Mononuclear cell (primary cell): Measurements from ENCODE around the gene STOM. TPM values are rescaled to one million over a fixed set of nuclear protein-coding genes. Genes with fewer than 3 reads are reported as not detected.

ENCODE experiments used
- H3K27me3 ChIP-seq: 2 replicates; pipeline ENCODE4 v1.6.0; 2011; ENCODE audit warnings: low read length, control low read depth; ENCODE audit not compliant: insufficient read depth
- H3K4me1 ChIP-seq: 2 replicates; pipeline ENCODE4 v1.5.1; 2011; ENCODE audit warnings: mild to moderate bottlenecking, low read length, control low read depth; ENCODE audit not compliant: insufficient read depth
- H3K4me3 ChIP-seq: 2 replicates; pipeline ENCODE4 v1.5.1; 2011; ENCODE audit warnings: mild to moderate bottlenecking, low read length, moderate library complexity
- H3K9me3 ChIP-seq: 2 replicates; pipeline ENCODE4 v1.5.1; 2011; ENCODE audit warnings: low read depth, mild to moderate bottlenecking, control low read depth, low read length
- total RNA-seq: library from RNA; depleted of rRNA; stranded (reverse); fragments of >200 nt; gene quantifications from one replicate; pipeline ENCODE4 v1.2.3, GENCODE V29; 2012

STOM gene
- total RNA-seq, 1 donor: 82.3 TPM

DNA sequence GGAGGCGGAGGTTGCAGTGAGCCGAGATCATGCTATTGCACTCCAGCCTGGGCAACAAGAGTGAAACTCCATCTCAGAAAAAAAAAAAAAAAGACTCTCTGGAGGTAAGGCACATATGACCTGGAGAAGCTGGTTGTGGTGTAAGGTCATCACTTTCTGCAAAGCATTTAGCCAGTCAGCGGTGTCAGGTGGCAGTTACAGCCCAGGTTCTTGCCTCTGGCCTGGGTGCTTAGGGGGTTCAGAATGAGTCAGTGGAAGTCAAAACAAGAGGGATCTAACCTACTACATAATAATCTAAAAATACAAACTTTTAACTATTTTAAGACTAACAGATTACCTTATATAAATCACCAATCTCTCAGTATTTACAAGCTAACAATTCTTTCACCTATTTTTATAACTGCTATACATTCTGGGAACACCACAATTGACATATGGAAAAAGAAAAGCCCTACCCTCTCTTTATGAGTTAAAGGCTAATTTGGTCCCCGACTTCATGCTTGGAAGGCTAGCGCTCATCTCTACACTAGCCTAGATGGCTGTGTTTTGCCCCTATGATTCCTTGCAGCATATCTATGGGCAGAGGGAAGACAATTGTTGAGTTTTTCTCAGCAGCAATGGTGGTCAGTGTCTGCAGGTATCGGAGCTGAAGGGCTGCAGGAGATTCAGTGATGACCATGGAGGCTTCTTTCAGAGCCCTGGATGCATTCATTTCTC is 29.2 kb downstream of the STOM start:
- Histone ChIP-seq H3K27me3 (no peaks in the 10 kb centered on the region), H3K4me3 (no peak overlapping the region), H3K9me3 (no peaks in the 10 kb centered on the region), H3K4me1 (no peaks in the 10 kb centered on the region)

DNA sequence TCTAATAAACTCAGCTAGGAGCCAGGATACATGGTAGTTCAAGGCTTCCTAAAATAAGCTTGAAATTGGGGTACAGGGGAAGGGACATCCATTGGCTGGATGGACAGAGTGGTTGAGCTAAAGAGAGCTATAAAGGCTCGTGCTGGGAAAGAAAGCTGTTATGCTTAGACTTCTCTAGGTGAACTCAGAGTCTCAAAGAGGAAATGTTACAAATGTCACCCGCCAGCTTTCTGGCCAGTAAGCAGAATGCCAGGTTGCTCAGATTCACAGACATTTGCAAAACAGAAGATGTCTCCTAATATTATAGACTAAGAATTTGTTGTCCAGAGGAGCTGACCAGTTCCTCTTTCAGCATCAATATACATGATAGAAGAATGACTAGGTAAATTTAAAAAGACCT is 30.6 kb downstream of the STOM start:
- Histone ChIP-seq H3K27me3 (no peaks in the 10 kb centered on the region), H3K4me3 (no peak overlapping the region), H3K4me1 (no peaks in the 10 kb centered on the region), H3K9me3 (no peaks in the 10 kb centered on the region)

DNA sequence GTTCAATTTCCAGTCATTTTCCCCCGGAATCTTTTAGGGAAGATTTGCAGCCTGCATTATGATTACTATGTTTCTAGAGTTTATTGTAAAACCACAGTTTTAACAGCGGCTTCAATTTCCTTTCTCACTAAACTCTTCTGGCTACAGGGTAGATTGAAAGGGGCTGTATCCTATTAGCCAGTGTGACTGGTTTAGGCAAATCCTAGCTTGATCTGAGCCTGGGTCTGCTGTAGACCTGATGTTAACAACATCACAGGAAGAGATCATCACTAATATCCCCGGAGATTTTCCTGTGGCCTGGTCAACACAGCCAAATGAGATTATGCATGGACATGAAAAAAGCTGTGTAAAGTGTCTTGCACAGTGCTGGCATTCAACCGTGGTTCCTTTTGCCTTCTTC is 33.4 kb downstream of the STOM start:
- H3K4me3 ChIP-seq: no peak overlapping the region
- no peaks in the 10 kb centered on the region for H3K9me3 ChIP-seq
- H3K4me1 ChIP-seq: no peaks in the 10 kb centered on the region
- H3K27me3 ChIP-seq: no peaks in the 10 kb centered on the region

DNA sequence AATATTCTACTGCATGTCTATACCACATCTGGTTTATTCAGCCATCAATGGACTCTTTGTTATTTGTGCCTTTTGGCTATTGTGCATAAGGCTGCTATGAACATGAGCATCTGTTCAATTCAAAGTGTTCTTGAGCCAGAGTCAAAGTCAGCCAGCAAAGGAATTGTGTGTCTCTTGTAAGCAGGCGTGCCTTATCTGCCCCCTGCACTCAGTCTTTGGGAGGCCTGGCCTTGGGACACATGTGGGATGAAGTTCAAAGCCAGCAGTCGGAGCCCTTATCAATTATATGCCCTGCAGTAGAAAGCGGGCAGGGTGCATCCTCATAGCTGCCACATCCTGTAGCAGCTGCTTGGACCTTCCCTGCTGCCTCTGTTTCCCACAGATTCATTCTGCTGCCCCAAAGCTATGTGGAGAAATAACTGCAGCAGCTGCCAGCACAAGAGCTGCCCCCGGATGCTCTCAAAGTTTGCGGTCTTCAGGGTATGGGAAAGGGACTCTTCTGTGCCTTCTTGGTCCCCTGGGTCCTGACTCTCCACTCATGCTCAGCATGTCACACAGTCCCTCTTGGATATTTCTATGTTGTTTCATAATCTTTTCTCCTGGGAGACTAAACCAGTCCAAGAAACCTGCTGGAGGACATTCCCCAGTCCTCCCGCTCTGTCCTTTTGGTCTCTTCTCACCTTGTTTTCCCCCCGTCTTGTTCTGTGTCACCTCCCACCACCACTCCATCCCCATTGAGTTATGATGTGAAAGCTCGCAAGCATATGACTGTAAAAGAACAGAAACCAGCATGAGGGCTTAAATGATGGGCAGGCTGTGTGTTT is 35.9 kb downstream of the STOM start:
- Histone ChIP-seq H3K4me1 (no peaks in the 10 kb centered on the region), H3K4me3 (no peak overlapping the region), H3K27me3 (no peaks in the 10 kb centered on the region), H3K9me3 (no peaks in the 10 kb centered on the region)

DNA sequence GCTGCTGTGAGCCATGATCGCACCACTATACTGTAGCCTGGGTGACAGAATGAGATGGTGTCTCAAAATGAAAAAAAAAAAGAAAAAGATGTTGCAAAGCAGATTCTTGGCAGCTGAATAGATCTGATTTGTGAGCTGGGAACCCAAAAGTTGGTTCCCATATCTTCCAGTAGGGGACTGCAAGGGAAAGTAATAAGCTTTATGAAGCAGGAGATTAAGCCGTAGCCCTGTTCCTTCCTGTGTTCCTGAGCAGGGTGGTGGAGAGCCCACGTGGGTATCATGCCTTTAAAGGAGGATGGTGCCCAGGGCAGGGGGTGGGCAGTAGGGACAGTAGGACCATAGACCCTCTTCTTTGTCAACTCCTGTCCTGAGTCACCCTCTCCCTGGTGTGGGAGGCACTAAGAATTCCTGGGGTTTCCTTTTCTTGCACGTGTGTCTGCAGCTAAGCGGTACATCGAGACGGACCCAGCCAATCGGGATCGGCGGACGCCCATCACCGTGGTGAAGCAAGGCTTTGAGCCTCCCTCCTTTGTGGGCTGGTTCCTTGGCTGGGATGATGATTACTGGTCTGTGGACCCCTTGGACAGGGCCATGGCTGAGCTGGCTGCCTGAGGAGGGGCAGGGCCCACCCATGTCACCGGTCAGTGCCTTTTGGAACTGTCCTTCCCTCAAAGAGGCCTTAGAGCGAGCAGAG is 37.9 kb downstream of the STOM start:
- Histone ChIP-seq H3K4me1 (no peaks in the 10 kb centered on the region), H3K27me3 (no peaks in the 10 kb centered on the region), H3K9me3 (no peaks in the 10 kb centered on the region), H3K4me3 (no peak overlapping the region)

DNA sequence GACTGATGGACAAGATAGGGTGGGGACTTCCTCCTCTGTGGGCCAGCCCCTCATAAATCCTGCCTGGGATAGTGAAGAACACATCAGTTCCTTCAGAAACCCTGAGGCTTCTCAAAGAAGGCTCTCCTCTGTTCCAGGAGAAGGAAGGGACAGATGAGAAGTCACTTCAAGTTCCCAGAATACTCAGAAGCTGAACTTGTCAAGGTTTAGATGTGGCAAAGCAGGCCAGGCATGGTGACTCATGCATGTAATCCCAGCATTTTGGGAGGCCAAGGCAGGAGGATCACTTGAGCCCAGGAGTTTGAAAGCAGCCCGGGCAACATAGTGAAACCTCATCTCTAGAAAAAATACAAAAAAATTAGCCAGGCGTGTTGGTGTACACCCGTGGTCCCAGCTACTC is 38.5 kb downstream of the STOM start:
- no peaks in the 10 kb centered on the region for H3K27me3 ChIP-seq
- no peaks in the 10 kb centered on the region for H3K4me1 ChIP-seq
- H3K9me3 ChIP-seq: no peaks in the 10 kb centered on the region
- H3K4me3 ChIP-seq: no peak overlapping the region

DNA sequence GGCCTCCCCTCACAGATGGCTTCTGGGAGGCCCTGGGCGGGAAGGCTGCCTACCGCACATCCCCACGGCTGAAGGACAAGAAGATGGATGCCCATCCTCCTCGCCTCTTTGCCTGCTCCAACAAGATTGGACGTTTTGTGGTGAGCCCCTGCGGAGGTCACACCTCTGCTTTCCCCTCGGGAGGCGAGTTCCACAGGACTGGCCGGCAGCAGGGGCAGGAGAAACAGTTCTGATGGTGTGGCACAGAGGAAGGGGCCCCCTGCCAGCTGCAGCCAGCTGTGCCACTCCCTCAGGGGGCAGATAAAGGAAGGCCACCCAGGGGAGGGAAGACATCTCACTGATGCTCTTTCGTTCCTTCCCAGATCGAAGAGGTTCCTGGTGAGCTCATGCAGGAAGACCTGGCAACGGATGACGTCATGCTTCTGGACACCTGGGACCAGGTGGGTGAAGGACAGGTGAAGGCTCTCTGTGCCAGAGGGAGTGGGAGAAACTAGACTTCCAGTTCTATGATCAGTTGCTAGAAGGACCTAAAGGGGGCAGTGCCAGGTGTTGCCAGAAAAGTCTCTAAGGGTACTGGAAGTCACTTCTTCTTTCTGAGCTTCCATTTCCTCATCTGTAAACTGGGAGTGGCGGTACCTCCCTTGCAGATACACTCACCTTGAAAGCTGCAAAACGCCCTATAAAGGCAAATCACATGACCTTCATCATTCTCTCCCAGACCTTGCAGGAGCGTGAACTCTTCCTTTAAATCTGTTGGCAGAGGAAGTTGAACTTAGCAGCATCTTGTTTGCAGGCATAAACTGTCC is 41.0 kb downstream of the STOM start:
- no peaks in the 10 kb centered on the region for H3K4me1 ChIP-seq
- H3K27me3 ChIP-seq: no peaks in the 10 kb centered on the region
- no peaks in the 10 kb centered on the region for H3K9me3 ChIP-seq
- H3K4me3 ChIP-seq: no peak overlapping the region

DNA sequence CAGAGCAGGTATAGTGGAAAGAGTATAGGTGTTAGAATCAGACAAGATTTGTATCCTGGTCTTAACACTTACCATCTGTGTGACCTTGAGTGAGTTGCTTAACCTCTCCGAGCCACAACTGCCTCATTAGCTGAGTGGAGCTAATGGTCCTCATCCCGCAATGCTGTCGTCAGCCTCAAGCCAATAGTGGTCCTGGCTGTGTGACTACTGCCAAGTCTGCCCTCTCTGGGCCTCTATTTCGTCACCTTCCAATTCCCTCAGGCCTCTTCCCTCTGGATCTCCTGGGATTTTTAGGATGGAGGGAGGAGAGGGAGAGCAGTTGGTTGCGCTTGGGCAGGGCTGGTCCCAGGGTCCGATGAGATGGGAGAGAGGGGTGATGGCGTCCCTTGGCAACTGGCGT is 41.6 kb downstream of the STOM start:
- Histone ChIP-seq H3K4me1 (no peaks in the 10 kb centered on the region), H3K9me3 (no peaks in the 10 kb centered on the region), H3K27me3 (no peaks in the 10 kb centered on the region), H3K4me3 (no peak overlapping the region)

DNA sequence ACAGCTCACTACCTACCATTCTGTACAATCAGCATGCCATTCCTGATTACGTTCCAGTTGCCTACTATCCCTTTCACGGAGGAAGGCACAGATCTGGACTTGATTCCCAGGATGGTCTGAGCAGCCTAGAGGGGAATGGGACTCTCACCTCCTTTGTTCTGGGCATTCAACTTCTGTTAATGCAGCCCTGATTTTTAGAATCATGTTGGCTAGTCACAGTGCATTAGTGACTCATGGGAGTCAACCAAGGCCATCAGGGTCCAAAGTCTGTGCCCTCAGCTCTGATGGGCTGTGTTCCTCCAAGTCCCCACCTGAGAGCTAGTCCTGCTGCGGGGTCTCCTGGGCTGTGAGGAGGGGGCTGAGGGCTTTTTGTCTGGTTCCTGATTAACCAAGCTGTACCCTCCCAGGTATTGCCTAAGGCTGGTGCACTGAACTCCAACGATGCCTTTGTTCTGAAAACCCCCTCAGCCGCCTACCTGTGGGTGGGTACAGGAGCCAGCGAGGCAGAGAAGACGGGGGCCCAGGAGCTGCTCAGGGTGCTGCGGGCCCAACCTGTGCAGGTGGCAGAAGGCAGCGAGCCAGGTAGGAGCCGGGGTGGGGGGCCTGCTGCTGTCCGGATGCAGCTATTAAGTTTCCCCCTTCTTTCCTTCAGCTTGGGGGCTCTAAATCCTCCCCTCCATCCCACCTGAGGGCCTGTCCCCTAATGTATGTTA is 43.0 kb downstream of the STOM start:
- peaks cover 7% of the 10 kb centered on the region for H3K4me1 ChIP-seq
- no peaks in the 10 kb centered on the region for H3K27me3 ChIP-seq
- H3K4me3 ChIP-seq: no peak overlapping the region
- H3K9me3 ChIP-seq: no peaks in the 10 kb centered on the region

DNA sequence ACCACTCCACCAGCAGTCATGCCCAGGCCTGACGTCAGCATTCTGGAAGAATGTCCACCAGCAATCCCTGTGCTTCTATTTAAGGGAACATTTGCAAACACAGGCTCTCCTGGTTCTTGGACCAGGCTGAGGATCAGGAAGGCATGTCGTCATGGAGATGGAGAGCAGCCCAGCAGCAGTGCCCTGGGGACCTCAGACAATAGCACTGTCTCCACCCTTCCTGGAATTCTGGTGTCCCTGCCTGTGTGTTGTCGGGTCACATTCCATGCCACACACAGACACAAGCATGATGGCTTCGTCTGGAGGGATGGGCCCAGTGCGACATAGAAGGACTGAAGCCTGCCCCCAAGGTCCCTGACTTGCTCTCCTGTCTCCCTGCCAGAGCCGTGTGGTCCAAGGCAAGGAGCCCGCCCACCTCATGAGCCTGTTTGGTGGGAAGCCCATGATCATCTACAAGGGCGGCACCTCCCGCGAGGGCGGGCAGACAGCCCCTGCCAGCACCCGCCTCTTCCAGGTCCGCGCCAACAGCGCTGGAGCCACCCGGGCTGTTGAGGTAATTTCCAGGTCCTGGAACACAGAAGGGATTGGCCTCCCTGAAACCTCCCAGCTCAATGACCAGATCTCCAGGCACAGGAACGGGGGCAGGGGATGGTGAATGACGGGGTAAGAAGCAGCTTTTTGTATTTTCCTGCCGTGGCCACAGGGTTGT is 43.8 kb downstream of the STOM start:
- no peaks in the 10 kb centered on the region for H3K27me3 ChIP-seq
- H3K4me3 ChIP-seq: no peak overlapping the region
- H3K9me3 ChIP-seq: no peaks in the 10 kb centered on the region
- peaks cover 9% of the 10 kb centered on the region for H3K4me1 ChIP-seq

DNA sequence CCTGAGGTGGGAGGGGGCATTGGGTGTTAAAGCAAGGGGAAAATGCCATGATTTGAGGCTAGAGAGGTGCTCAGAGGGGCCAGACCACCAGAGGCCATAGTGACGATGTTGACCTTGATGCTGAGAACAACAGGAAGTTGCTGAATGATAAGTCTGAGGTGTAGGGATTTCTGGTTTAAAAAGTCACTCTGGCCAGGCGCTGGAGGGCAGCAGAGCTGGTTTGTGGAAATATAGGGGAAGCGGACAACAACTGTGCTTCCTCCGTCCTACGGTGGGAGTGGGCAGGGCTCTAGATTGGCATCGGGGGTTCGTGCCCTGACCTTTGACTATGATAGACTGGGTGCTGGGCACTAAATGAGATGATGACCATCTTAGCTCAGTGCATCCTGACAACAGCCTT is 44.7 kb downstream of the STOM start:
- no peak overlapping the region for H3K4me3 ChIP-seq
- no peaks in the 10 kb centered on the region for H3K9me3 ChIP-seq
- H3K27me3 ChIP-seq: no peaks in the 10 kb centered on the region
- peaks cover 18% of the 10 kb centered on the region for H3K4me1 ChIP-seq

DNA sequence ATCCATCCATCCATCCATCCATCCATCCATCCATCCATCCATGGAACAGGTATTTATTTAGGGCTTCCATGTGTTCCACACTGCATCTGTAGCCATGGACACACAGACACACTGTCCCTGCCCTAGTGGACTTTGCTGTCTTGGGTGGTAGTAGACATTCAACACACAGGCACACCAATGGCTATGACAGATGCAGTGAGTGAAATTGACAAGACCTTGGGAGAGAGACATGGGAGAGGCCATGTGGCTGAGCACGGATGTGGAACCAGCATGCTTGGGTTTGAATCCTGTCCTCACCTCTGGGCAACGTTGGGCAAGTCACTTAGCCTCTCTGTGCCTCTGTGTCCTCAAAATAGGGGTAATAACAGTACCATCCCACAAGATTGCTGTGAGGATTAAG is 45.3 kb downstream of the STOM start:
- no peak overlapping the region for H3K4me3 ChIP-seq
- no peaks in the 10 kb centered on the region for H3K27me3 ChIP-seq
- no peaks in the 10 kb centered on the region for H3K9me3 ChIP-seq
- H3K4me1 ChIP-seq: peaks cover 23% of the 10 kb centered on the region

DNA sequence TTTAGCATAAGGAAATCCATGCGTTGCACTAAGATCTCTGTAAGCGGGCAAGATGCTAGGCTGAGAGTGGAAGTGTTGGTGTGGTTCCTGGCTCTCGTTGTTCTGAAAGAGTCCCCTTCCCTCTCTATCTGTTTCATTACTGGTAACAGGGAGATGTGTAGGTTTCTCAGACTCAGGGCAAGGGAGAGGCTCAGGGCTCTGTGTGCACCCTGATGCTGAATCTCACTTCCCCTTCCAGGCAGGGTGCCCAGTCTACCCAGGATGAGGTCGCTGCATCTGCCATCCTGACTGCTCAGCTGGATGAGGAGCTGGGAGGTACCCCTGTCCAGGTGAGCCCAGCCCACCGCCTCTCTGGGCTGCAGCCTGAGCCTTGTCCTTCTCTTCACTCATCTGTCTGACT is 45.7 kb downstream of the STOM start:
- Histone ChIP-seq H3K27me3 (no peaks in the 10 kb centered on the region), H3K9me3 (no peaks in the 10 kb centered on the region), H3K4me1 (peaks cover 23% of the 10 kb centered on the region), H3K4me3 (no peak overlapping the region)
